MCF 10A (cell line): ENCODE measurements around the gene FBXL5. TPM values are rescaled to one million over a fixed set of nuclear protein-coding genes. Genes with fewer than 3 reads are reported as not detected.

Experiments used
- BruUV-seq: library from RNA; stranded (reverse); fragments of 400-500 nt; replicated peaks from 2 replicates; lab custom pipeline; 2021; lab: Mats Ljungman, UMichigan
- CTCF ChIA-PET: fragments of 300-600 bp; sonication (Branson Sonifier 250); formaldehyde crosslinking; extraction: SDS; loops from one replicate; lab custom pipeline; 2021; ENCODE audit warnings: antibody characterized with exemption, inconsistent platforms; lab: Yijun Ruan, JAX
- POLR2A ChIA-PET: fragments of 300-600, 350-650 bp; sonication (Branson Sonifier 250); formaldehyde crosslinking; extraction: SDS; loops from one replicate; lab custom pipeline; 2020; ENCODE audit warnings: antibody characterized with exemption, inconsistent platforms; lab: Yijun Ruan, JAX
- DNase-seq: peaks from one replicate; pipeline ENCODE4 v3.0.0-alpha.2; 2018; ENCODE audit not compliant: unreplicated experiment
- H3K27ac Mint-ChIP-seq: one replicate; pipeline ENCODE4 v1.8.0; 2022; ENCODE audit warnings: mild to moderate bottlenecking, low read depth, mixed read lengths; ENCODE audit not compliant: unreplicated experiment
- H3K27me3 Mint-ChIP-seq: one replicate; pipeline ENCODE4 v1.8.0; 2022; ENCODE audit warnings: mixed read lengths; ENCODE audit not compliant: insufficient read depth, unreplicated experiment
- H3K36me3 Mint-ChIP-seq: one replicate; pipeline ENCODE4 v1.8.0; 2022; ENCODE audit warnings: mild to moderate bottlenecking, moderate library complexity, mixed read lengths; ENCODE audit not compliant: insufficient read depth, unreplicated experiment
- H3K4me1 Mint-ChIP-seq: one replicate; pipeline ENCODE4 v1.8.0; 2022; ENCODE audit warnings: mixed read lengths; ENCODE audit not compliant: insufficient read depth, unreplicated experiment
- H3K4me3 Mint-ChIP-seq: one replicate; pipeline ENCODE4 v1.8.0; 2022; ENCODE audit warnings: mild to moderate bottlenecking, moderate library complexity, mixed read lengths; ENCODE audit not compliant: unreplicated experiment
- H3K9me3 Mint-ChIP-seq: one replicate; pipeline ENCODE4 v1.8.0; 2022; ENCODE audit warnings: mixed read lengths; ENCODE audit not compliant: unreplicated experiment
- CTCF ChIP-seq: fragments of 200-600 bp; IDR thresholded peaks from one replicate; pipeline ENCODE4 v1.8.0; 2022; ENCODE audit warnings: antibody characterized with exemption, mild to moderate bottlenecking; ENCODE audit not compliant: unreplicated experiment
- intact Hi-C: fragments of 100-400 bp; cut with micrococcal nuclease; formaldehyde crosslinking; loops from 2 replicates; pipeline ENCODE4 v1.14.1; 2022
- total RNA-seq: library from RNA; stranded (reverse); gene quantifications from 2 replicates; pipeline ENCODE4 v1.2.3, GENCODE V29; 2022

FBXL5 gene
- total RNA-seq, 1 experiment from 2014 or later = 96.8 TPM

DNA sequence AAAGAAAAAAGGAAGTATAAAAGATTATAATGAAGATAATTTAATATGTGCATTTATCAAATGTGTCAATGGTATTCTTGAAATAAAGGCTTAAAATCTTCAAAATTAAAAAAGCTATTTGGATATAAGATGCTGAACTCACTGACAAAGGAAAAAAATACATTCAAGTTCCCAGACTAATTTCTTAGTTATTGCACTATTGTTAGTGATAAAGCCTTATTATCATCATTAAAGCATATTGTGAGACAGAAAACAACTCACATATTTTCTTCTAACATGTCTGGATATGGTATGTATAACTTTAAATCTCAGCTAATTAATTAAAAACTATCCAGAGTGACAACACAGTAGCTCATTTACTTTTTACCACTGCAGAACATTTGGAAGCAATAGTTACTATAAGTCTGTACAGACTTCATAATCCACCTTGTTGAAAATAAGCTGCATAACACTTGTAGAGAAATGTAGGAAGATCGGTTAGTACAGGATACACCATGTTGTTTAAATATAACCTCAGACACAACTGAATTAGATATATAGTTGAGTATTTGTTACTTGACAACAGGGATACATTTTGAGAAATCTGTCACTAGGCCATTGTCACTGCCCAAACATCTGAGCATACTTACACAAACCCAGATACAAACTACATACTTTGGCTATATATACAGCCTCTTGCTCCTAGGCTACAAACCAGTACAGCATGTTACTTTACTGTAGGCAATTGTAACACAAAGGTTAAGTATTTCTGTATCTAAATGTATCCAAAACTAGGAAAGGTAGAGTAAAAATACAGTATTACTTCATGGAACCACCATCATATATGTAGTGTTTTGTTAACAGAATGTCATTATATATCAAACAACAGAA, 13.6 kb upstream of the FBXL5 start:
- Mint-ChIP-seq H3K27me3 (no peaks in the 10 kb centered on the region), H3K4me3 (no peak overlapping the region), H3K27ac (no peak overlapping the region), H3K9me3 (no peaks in the 10 kb centered on the region), H3K4me1 (peaks cover 42% of the 10 kb centered on the region), H3K36me3 (peaks cover 28% of the 10 kb centered on the region)
- ChIA-PET CTCF (interaction anchor here (1.2 kb wide), 1 partner anchor 10 kb away, joined by 4 read pairs; no protein-coding TSS in a partner anchor), POLR2A (interaction anchor here (0.8 to 1.2 kb wide), 6 partner anchors 10 to 16 kb away, joined by 3 to 14 read pairs (median 3); partner anchors contain the start of genes FAM200B and FBXL5)
- no peak for DNase-seq
- no peak for TF ChIP-seq CTCF
- intact Hi-C loops = no loop called here
- BruUV-seq = no TSS peak

DNA sequence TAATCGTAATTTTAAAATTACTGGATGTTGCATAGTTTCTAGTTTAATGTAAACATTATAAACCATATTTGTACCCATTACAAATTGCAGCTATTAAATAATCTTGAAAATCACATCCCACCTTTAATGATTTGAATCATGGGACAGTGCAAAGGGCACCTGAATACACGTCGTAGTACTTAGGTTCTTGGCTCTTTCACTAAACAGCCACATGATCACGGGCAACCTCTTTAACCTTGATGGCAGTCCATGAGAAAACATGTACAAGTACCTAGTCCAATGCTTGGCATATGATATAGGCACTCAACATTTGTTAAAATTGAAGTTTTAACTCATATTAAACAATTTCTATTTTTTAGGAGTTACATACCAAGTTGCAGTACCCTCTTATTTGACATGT, 11.8 kb upstream of the FBXL5 start:
- CTCF ChIA-PET = interaction anchor here (0.6 to 1.6 kb wide), 3 partner anchors 9 to 431 kb away, joined by 3 to 5 read pairs (median 4); no protein-coding TSS in a partner anchor
- no peaks in the 10 kb centered on the region for H3K9me3 Mint-ChIP-seq
- intact Hi-C loops = no loop called here

GRCh38 chr4:15665753-15666365, 10.7 kb upstream of the FBXL5 start:
- DNase-seq = peak; percentile 96
- intact Hi-C loops = no loop called here
- H3K4me1 Mint-ChIP-seq = peaks cover 30% of the 10 kb centered on the region
- H3K36me3 Mint-ChIP-seq = peaks cover 31% of the 10 kb centered on the region
- peak overlapping the region; percentile 87 for H3K27ac Mint-ChIP-seq
- H3K27me3 Mint-ChIP-seq = no peaks in the 10 kb centered on the region
- ChIA-PET CTCF (interaction anchor here (0.5 to 0.7 kb wide), 4 partner anchors 10 to 554 kb away, joined by 3 to 4 read pairs (median 4); partner anchors contain the start of gene FBXL5), POLR2A (interaction anchor here (0.6 to 9.5 kb wide), 6 partner anchors 9 to 663 kb away, joined by 3 to 184 read pairs (median 4); partner anchors contain the start of genes FAM200B and FBXL5)
- no TSS peak for BruUV-seq
- TF ChIP-seq CTCF = no peak
- no peak overlapping the region for H3K4me3 Mint-ChIP-seq
- H3K9me3 Mint-ChIP-seq = no peaks in the 10 kb centered on the region

More for the DNA sequence above, 11.8 kb upstream of the FBXL5 start:
- BruUV-seq = no TSS peak
- Mint-ChIP-seq H3K36me3 (peaks cover 31% of the 10 kb centered on the region), H3K27ac (peak overlapping the region; percentile 87), H3K4me1 (peaks cover 37% of the 10 kb centered on the region), H3K27me3 (no peaks in the 10 kb centered on the region), H3K4me3 (no peak overlapping the region)
- POLR2A ChIA-PET = interaction anchor here (1.1 to 9.5 kb wide), 3 partner anchors 12 to 15 kb away, joined by 3 to 184 read pairs (median 46); partner anchors contain the start of genes FAM200B and FBXL5
- TF ChIP-seq CTCF = no peak
- no peak for DNase-seq
